Measurements from ENCODE around the gene HSD11B2.

The HSD11B2 gene

DNA sequence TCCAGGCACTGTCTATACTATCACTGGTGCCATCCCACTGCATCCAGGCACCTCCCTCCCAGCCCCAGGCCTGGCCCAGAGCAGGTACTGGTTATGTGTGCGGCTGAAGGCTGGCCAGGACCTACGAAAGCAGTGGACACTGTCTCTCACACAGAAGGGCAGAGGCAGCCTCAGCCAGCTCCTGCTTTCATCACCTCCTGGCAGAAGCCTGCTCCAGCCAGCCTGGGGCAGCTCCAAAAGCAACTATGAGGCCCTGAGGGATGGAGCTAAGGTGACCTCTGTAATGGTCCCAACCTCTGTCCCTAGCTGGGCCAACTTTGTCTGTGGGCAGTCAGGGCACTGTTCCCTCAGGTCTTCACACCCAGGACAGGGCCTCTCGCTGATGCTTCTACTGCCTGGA is 18.8 kb downstream of the HSD11B2 start (continued):
- TF ChIP-seq ZNF324 (tag by site-specific recombination; IDR thresholded peaks at IDR 0.05) (no peak), ZNF266 (tag by site-specific recombination; IDR thresholded peaks at IDR 0.05; ENCODE audit: low read depth) (no peak), SP3 (tag by site-specific recombination; IDR thresholded peaks at IDR 0.05) (no peak)

DNA sequence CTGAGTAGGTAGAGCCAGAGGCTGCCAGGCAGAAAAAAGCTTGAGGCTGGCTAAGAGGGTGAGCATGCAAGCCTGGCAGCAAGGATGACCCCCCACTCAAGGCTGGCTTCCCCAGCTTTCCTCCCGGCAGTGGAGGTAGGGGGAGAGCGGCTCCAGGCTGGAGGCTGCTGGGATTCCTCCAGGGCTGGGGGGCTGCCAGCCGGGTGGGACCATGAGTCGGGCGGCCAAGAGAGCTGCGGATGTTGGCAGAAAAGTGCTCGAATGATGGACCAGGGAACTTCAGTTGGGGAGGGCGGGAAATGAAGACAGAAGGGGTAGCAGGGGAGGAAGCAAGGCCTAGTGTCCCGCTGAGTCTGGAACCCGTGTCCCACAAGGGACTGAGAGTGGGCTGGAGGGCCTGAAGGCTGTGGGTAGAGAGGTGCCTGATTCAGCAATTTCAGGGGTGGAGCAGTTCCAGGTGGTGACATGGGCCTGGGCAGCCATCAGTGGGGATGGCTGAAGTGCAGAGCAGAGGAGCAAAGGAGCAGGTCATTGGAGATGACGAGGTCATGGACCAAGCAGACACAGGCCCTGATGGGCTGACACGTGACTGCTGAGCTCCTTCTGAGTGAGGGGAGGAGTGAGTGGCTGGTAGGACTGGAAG is 20.3 kb downstream of the HSD11B2 start:
- no peak overlapping the region for H3K27ac ChIP-seq (ENCODE audit: extremely low read depth, low read depth, low read length)
- H3K4me3 ChIP-seq (ENCODE audit: low read depth, low read length), result no peak overlapping the region
- H3K9me3 ChIP-seq (ENCODE audit: control insufficient read depth, insufficient read depth, low read depth, low read length), result no peaks in the 10 kb centered on the region
- POLR2A ChIA-PET, result no interaction called here
- TF ChIP-seq ZNF776 (tag by site-specific recombination; IDR thresholded peaks at IDR 0.05; ENCODE audit: borderline replicate concordance), result no peak
- no peak for TF ChIP-seq IKZF3 (tag by site-specific recombination; IDR thresholded peaks at IDR 0.05)
- no peak for TF ChIP-seq ZNF391 (tag by site-specific recombination; IDR thresholded peaks at IDR 0.05; ENCODE audit: borderline replicate concordance, low read depth)
- no peak for TF ChIP-seq PATZ1 (tag by site-specific recombination; IDR thresholded peaks at IDR 0.05)
- TF ChIP-seq ZNF501 (tag by site-specific recombination; IDR thresholded peaks at IDR 0.05), result no peak
- no peak for TF ChIP-seq ZNF791 (tag by site-specific recombination; IDR thresholded peaks at IDR 0.05)
- no peak for TF ChIP-seq ZNF558 (tag by site-specific recombination; IDR thresholded peaks at IDR 0.05)
- TF ChIP-seq ZNF704 (tag by site-specific recombination; IDR thresholded peaks at IDR 0.05), result no peak
- no peak for TF ChIP-seq ZIC2 (tag by site-specific recombination; IDR thresholded peaks at IDR 0.05)
- TF ChIP-seq FEZF1 (tag by site-specific recombination; IDR thresholded peaks at IDR 0.05), result no peak
- CTCF ChIA-PET, result interaction anchor here (1.5 to 2.2 kb wide), 2 partner anchors 14 to 24 kb away, joined by 4 to 6 read pairs; no protein-coding TSS in a partner anchor
- H3K4me1 ChIP-seq (ENCODE audit: control insufficient read depth, insufficient read depth, low read length), result no peaks in the 10 kb centered on the region
- H3K36me3 ChIP-seq (ENCODE audit: control insufficient read depth in 2 of 2, insufficient read depth in 1 of 2, low read length in 2 of 2), result peaks cover 0 to 65% of the 10 kb centered on the region in 2 experiments; a peak in 1 of 3 replicates

DNA sequence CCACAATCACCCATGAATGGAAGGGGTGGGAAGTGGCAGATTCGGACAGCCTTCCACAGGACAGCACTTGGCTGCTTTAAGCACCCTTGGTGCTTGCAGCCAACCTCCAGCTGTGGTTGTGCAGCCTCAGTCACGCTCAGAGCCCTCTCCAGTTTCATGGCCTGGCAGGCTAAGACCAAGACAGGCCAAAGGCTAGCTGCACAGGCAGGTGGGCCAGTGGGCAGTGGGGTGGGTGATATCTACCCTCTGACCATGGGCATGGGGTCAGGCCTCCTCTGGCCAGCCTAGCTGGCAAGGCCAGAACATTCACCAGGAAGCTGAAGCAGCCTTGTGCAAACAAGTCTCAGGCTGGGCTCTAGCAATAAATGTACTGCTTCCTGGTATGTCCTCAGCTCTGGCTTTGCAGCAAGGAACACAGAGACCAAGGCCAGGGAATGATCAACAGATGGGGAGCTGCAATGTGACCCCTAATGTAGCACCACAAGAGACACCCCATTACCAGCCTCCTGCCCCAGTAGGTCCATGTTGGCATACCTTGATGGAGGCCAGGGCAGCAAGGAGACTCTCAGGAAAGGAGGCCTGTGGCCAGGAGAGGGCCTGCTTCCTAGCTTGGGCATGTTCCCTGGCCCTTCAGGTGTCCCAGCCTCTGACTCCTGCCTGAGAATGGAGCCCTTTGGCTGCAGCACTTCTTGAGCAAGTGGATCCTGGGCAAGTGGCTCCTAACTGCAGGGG is 20.9 kb downstream of the HSD11B2 start:
- no peaks in the 10 kb centered on the region for H3K9me3 ChIP-seq (ENCODE audit: control insufficient read depth, insufficient read depth, low read depth, low read length)
- ChIA-PET POLR2A (no interaction called here), CTCF (interaction anchor here (0.7 to 2.2 kb wide), 3 partner anchors 14 to 192 kb away, joined by 3 to 6 read pairs (median 4); no protein-coding TSS in a partner anchor)
- no peaks in the 10 kb centered on the region for H3K4me1 ChIP-seq (ENCODE audit: control insufficient read depth, insufficient read depth, low read length)
- TF ChIP-seq ZBTB11 (tag by site-specific recombination; conservative IDR thresholded peaks at IDR 0.05; ENCODE audit: low read depth), result no peak
- peak; percentile 37; the same call in 1 of the 2 replicates for TF ChIP-seq SCRT2 (tag by site-specific recombination; IDR thresholded peaks at IDR 0.05)
- H3K36me3 ChIP-seq (ENCODE audit: control insufficient read depth in 2 of 2, insufficient read depth in 1 of 2, low read length in 2 of 2), result peaks cover 0 to 65% of the 10 kb centered on the region in 2 experiments; a peak in 1 of 3 replicates
- no peak overlapping the region for H3K4me3 ChIP-seq (ENCODE audit: low read depth, low read length)
- no peak overlapping the region for H3K27ac ChIP-seq (ENCODE audit: extremely low read depth, low read depth, low read length)

All from HEK293 (cell line).